Sigmoid colon (tissue), 7 donors: ENCODE data around the gene MAT2A. TPM values are rescaled to one million over a fixed set of nuclear protein-coding genes. Genes with fewer than 3 reads are reported as not detected.
"Not testable (repeated sequence)": the region's sequence is repeated elsewhere in the genome, so short reads cannot be mapped to it uniquely, and the experiment has no call there.

Experiments used
- DNase-seq: peaks from one replicate; pipeline ENCODE4 v3.0.0-alpha.2; 2019
- H3K27ac ChIP-seq, 4 donors: fragments of 200-600 bp; sonication (generic); one replicate each; pipeline ENCODE4 v1.5.1; 2016 to 2019; ENCODE audit warnings: mild to moderate bottlenecking in 1 of 4
- H3K27me3 ChIP-seq, 3 donors: fragments of 200-600 bp; sonication (generic); one replicate each; pipeline ENCODE4 v1.5.1; 2019; ENCODE audit warnings: mild to moderate bottlenecking in 1 of 3
- H3K36me3 ChIP-seq, 4 donors: fragments of 200-600 bp; sonication (generic); one replicate each; pipeline ENCODE4 v1.5.1; 2016 to 2019
- H3K4me1 ChIP-seq, 4 donors: fragments of 200-600 bp; sonication (generic); one replicate each; pipeline ENCODE4 v1.5.1; 2017 to 2019
- H3K4me3 ChIP-seq, 4 donors: fragments of 200-600 bp; sonication (generic); one replicate each; pipeline ENCODE4 v1.5.1; 2017 to 2019; ENCODE audit warnings: mild to moderate bottlenecking in 2 of 4, moderate library complexity in 1 of 4
- H3K9me3 ChIP-seq, 4 donors: fragments of 200-600 bp in 3 of 4; sonication (generic) in 3 of 4; one replicate each; pipeline versions ENCODE4 v1.5.1 to v1.6.1; 2013 to 2019
- EP300 ChIP-seq, 4 donors: sonication (generic); formaldehyde crosslinking; IDR thresholded peaks; one replicate each; pipeline ENCODE4 v1.6.1; 2017; ENCODE audit warnings: antibody characterized with exemption in 4 of 4
- POLR2A ChIP-seq, 2 donors: fragments of 450-650 bp; IDR thresholded peaks; one replicate each; pipeline ENCODE4 v1.6.1; 2016; ENCODE audit warnings: antibody characterized with exemption in 2 of 2, mild to moderate bottlenecking in 2 of 2, moderate library complexity in 2 of 2
- POLR2AphosphoS5 ChIP-seq, 4 donors: sonication (generic); formaldehyde crosslinking; IDR thresholded peaks; one replicate each; pipeline ENCODE4 v1.6.1; 2017; ENCODE audit warnings: antibody characterized with exemption in 4 of 4
- WGBS, 2 donors: extraction: QIAGEN DNeasy Blood & Tissue Kit; methylation state at CpG; one replicate each; pipeline ENCODE4 v1.1.7; 2013; 5-methylcytosine and 5-hydroxymethylcytosine counted together
- intact Hi-C: fragments of 100-400 bp; cut with DNase I; formaldehyde crosslinking; loops from one replicate; pipeline ENCODE4 v1.15.1; 2023
- polyA plus RNA-seq, 3 donors: library from polyadenylated mRNA; stranded (reverse); fragments of 200-250 nt; gene quantifications; one replicate each; pipeline ENCODE4 v1.2.3, GENCODE V29; 2013
- total RNA-seq, 4 donors: library from RNA; depleted of rRNA; stranded (reverse); fragments of >200 nt; gene quantifications; one replicate each; pipeline ENCODE4 v1.1.0, GENCODE V29; 2016
- TF ChIP-seq, protein P1 (sequence below), 4 experiments: fragments of 450-650 bp in 3 of 4; fragments of 200-600 bp in 1 of 4; IDR thresholded peaks; one replicate each; pipeline ENCODE4 v1.5.1; 2016 to 2019; ENCODE audit warnings: antibody characterized with exemption in 4 of 4, mild to moderate bottlenecking in 3 of 4, moderate library complexity in 2 of 4
- donor health status: healthy with polysubstance abuse.
- donor health status: Bipolar disorder and iron deficiency.
- donor health status: healthy.

The MAT2A gene
- total and polyA plus RNA-seq, 7 donors, result 52.3 to 249 (median 139) TPM

DNA sequence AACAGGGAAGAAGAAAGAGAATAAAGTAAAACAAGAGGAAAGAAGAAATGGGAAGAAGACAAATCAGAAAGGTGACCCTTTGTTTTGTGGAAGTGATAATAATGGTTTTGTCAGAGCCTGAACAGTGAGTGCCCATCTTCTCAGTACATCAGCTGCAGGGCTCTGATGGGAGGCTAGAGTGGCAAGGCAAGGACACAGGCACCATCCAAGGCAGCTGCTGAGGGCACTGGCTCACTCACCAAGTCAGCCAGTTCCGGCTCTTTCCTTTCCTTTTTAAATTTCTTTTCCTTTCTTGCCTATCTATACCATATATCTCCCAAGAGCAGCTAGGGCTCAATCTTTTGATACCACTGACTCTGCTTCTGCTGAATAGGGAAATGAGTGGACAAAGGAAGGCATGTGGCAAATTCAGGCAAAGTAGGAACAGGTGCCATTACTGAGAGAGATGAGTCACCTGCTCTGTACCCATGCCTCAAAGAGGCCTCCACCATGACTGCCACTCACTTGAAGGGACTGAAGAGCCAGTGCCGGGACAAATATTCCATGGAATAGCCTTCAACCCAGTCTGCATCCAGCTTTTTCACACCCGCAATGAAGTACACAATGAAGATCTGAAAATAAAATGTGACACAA lies 16.1 kb downstream of the MAT2A start:
- H3K4me1 ChIP-seq, result peaks cover 0 to 8% (median 6%) of the 10 kb centered on the region in 4 donors
- H3K27me3 ChIP-seq, result no peaks in the 10 kb centered on the region
- no peak for DNase-seq
- intact Hi-C loops, result no loop called here
- peaks cover 15 to 86% (median 42%) of the 10 kb centered on the region in 4 donors for H3K36me3 ChIP-seq
- no peak overlapping the region for H3K4me3 ChIP-seq
- TF ChIP-seq POLR2A (IDR thresholded peaks at IDR 0.05), result no peak
- TF ChIP-seq, protein P1, sequence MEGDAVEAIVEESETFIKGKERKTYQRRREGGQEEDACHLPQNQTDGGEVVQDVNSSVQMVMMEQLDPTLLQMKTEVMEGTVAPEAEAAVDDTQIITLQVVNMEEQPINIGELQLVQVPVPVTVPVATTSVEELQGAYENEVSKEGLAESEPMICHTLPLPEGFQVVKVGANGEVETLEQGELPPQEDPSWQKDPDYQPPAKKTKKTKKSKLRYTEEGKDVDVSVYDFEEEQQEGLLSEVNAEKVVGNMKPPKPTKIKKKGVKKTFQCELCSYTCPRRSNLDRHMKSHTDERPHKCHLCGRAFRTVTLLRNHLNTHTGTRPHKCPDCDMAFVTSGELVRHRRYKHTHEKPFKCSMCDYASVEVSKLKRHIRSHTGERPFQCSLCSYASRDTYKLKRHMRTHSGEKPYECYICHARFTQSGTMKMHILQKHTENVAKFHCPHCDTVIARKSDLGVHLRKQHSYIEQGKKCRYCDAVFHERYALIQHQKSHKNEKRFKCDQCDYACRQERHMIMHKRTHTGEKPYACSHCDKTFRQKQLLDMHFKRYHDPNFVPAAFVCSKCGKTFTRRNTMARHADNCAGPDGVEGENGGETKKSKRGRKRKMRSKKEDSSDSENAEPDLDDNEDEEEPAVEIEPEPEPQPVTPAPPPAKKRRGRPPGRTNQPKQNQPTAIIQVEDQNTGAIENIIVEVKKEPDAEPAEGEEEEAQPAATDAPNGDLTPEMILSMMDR (IDR thresholded peaks at IDR 0.05), result no peak
- TF ChIP-seq EP300 (IDR thresholded peaks at IDR 0.05), result no peak
- no peak for TF ChIP-seq POLR2AphosphoS5 (IDR thresholded peaks at IDR 0.05)
- H3K9me3 ChIP-seq, result no peaks in the 10 kb centered on the region
- H3K27ac ChIP-seq, result no peak overlapping the region
- 95 to 96% methylated on average over 3 of the region's 3 CpGs for WGBS, 2 donors

DNA sequence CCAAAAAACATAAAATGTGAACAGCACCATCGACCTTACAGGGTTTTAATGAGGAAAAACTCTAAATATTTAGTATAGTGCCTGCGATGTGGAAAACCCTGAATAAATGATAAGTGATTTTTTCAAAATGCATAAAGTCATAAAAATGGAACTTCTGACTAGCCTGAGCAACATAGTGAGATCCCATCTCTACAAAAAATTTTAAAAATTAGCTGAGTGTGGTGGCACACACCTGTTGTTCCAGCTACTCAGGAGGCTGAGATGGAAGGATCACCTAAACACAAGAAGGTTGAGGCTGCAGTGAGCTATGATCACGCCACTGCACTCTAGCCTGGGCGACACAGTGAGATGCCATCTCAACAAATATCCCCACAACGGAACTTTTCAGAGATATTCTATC lies 18.2 kb downstream of the MAT2A start:
- TF ChIP-seq, protein P1 (IDR thresholded peaks at IDR 0.05), result no peak
- TF ChIP-seq POLR2A (IDR thresholded peaks at IDR 0.05) (no peak), EP300 (IDR thresholded peaks at IDR 0.05) (no peak), POLR2AphosphoS5 (IDR thresholded peaks at IDR 0.05) (no peak)
- Histone ChIP-seq H3K4me1 (peaks cover 0 to 21% (median 16%) of the 10 kb centered on the region in 4 donors), H3K36me3 (peaks cover 15 to 68% (median 33%) of the 10 kb centered on the region in 4 donors), H3K27me3 (no peaks in the 10 kb centered on the region), H3K27ac (no peak overlapping the region), H3K4me3 (no peak overlapping the region), H3K9me3 (no peaks in the 10 kb centered on the region)
- DNase-seq, result no peak
- 92 to 95% methylated on average over 5 of the region's 5 CpGs for WGBS, 2 donors
- intact Hi-C loops, result no loop called here

DNA sequence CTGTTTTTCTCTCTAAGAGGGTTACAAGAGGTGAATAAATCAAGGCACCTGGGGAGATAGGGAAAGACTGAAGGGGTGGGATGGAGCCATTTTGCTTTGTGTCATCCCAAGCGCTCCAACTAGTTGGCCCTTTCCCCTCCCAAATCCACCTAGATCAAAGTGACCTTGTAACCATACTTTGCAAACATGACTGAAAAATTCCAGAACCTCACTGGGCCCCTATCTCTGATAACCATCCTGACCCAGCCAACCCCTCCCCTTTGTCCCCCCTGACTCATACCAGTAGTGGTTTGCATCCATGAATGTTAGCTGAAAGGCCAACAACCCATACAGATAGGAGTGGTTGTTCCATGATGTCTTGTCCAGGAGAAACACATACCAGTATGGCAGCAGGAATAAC lies 19.2 kb downstream of the MAT2A start:
- Histone ChIP-seq H3K27ac (no peak overlapping the region), H3K4me3 (no peak overlapping the region), H3K27me3 (no peaks in the 10 kb centered on the region), H3K9me3 (no peaks in the 10 kb centered on the region), H3K4me1 (peaks cover 0 to 23% (median 17%) of the 10 kb centered on the region in 4 donors), H3K36me3 (peaks cover 11 to 58% (median 24%) of the 10 kb centered on the region in 4 donors)
- no peak for DNase-seq
- TF ChIP-seq EP300 (IDR thresholded peaks at IDR 0.05), result no peak
- TF ChIP-seq, protein P1 (IDR thresholded peaks at IDR 0.05), result no peak
- no peak for TF ChIP-seq POLR2A (IDR thresholded peaks at IDR 0.05)
- TF ChIP-seq POLR2AphosphoS5 (IDR thresholded peaks at IDR 0.05), result no peak
- intact Hi-C loops, result no loop called here
- WGBS, 2 donors, result 97 to 100% methylated on average over 1 of the region's 1 CpG

DNA sequence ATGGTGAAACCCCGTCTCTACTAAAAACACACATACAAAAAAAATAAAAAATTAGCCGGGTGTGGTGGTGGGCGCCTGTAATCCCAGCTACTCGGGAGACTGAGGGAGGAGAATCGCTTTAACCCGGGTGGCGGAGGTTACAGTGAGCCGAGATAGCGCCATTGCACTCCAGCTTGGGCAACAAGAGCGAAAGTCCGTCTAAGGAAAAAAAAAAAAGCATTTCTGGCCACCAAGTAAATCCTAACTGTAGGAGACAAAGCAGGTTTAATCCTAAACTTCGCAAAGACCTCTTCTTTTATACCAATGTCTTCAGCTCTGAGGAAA lies 21.4 kb downstream of the MAT2A start:
- intact Hi-C loops, result loop anchor here (2.0 to 5.0 kb wide), 2 partner anchors 20 to 42 kb away; partner anchors contain the start of gene TMEM150A
- H3K27ac ChIP-seq, result peak overlapping the region in 3 of 4 donors; percentile 85 to 90 (median 88)
- peak overlapping the region in 3 of 4 donors; percentile 67 to 86 (median 79) for H3K4me3 ChIP-seq
- not testable (repeated sequence) for H3K9me3 ChIP-seq, DNase-seq, H3K27me3 ChIP-seq
- peaks cover 0 to 23% (median 17%) of the 10 kb centered on the region in 4 donors for H3K4me1 ChIP-seq
- 82 to 89% methylated on average over 12 of the region's 12 CpGs for WGBS, 2 donors
- peaks cover 0 to 36% (median 6%) of the 10 kb centered on the region in 4 donors for H3K36me3 ChIP-seq

DNA sequence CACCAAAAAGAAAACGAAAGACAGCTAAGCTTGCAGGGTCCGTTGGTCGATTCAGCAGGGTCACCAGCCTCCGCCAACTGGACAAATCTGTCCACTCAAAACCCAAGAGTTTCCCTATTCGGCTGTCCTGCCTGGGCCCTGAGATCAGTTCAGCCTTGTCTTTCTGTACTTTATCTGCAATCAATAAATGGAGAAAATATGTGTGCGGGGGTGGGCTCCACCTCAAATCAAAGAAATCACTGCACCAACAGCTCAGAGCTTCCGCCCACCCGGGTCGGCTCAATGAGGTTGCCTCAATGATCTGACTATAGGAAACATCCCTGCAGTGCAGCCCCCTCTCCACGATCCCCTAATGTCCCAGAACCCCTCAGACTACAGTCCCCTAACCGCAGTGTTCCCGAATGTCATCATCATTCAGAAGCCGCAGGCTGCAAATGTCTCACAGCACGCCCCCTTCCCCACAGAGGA lies 21.9 kb downstream of the MAT2A start:
- intact Hi-C loops, result loop anchor here (2.0 to 5.0 kb wide), 2 partner anchors 20 to 41 kb away; partner anchors contain the start of gene TMEM150A
- Histone ChIP-seq H3K27me3 (no peaks in the 10 kb centered on the region), H3K4me1 (peaks cover 0 to 23% (median 17%) of the 10 kb centered on the region in 4 donors), H3K9me3 (no peaks in the 10 kb centered on the region), H3K36me3 (peaks cover 0 to 31% (median 3%) of the 10 kb centered on the region in 4 donors), H3K27ac (peak overlapping the region; percentile 85 to 90 (median 88)), H3K4me3 (peak overlapping the region; percentile 67 to 86 (median 78))
- DNase-seq, result no peak
- no peak for TF ChIP-seq POLR2A (IDR thresholded peaks at IDR 0.05)
- TF ChIP-seq POLR2AphosphoS5 (IDR thresholded peaks at IDR 0.05), result no peak
- TF ChIP-seq, protein P1 (IDR thresholded peaks at IDR 0.05), result no peak
- no peak for TF ChIP-seq EP300 (IDR thresholded peaks at IDR 0.05)
- 2 to 7% methylated on average over 14 of the region's 14 CpGs for WGBS, 2 donors
